Measurements from ENCODE around the gene TMTC1. TPM values are rescaled to one million over a fixed set of nuclear protein-coding genes. Genes with fewer than 3 reads are reported as not detected.

TMTC1 gene
- total RNA-seq, 1 donor from 2014 or later: 1.4 TPM

GRCh38 chr12:29750928-29751220, 32.9 kb downstream of the TMTC1 start:
- Mint-ChIP-seq H3K27me3 (ENCODE audit: unreplicated experiment) (peaks cover 6% of the 10 kb centered on the region), H3K27ac (ENCODE audit: unreplicated experiment) (no peak overlapping the region), H3K4me3 (ENCODE audit: unreplicated experiment) (no peak overlapping the region), H3K4me1 (ENCODE audit: low read depth, unreplicated experiment) (no peaks in the 10 kb centered on the region), H3K9me3 (ENCODE audit: unreplicated experiment) (peaks cover 2% of the 10 kb centered on the region), H3K36me3 (ENCODE audit: unreplicated experiment) (no peaks in the 10 kb centered on the region)
- DNase-seq: no peak
- no peak for TF ChIP-seq CTCF (IDR thresholded peaks at IDR 0.05; ENCODE audit: partially characterized antibody, unreplicated experiment)

GRCh38 chr12:29750131-29750927, 33.4 kb downstream of the TMTC1 start:
- Mint-ChIP-seq H3K27ac (ENCODE audit: unreplicated experiment) (no peak overlapping the region), H3K27me3 (ENCODE audit: unreplicated experiment) (peaks cover 6% of the 10 kb centered on the region), H3K4me3 (ENCODE audit: unreplicated experiment) (no peak overlapping the region), H3K9me3 (ENCODE audit: unreplicated experiment) (peaks cover 2% of the 10 kb centered on the region), H3K4me1 (ENCODE audit: low read depth, unreplicated experiment) (no peaks in the 10 kb centered on the region), H3K36me3 (ENCODE audit: unreplicated experiment) (no peaks in the 10 kb centered on the region)
- no peak for TF ChIP-seq CTCF (IDR thresholded peaks at IDR 0.05; ENCODE audit: partially characterized antibody, unreplicated experiment)
- no peak for DNase-seq

GRCh38 chr12:29744365-29744764, 39.4 kb downstream of the TMTC1 start:
- H3K4me3 Mint-ChIP-seq (ENCODE audit: unreplicated experiment): no peak overlapping the region
- H3K4me1 Mint-ChIP-seq (ENCODE audit: low read depth, unreplicated experiment): peaks cover 16% of the 10 kb centered on the region
- DNase-seq: no peak
- H3K27ac Mint-ChIP-seq (ENCODE audit: unreplicated experiment): no peak overlapping the region
- H3K9me3 Mint-ChIP-seq (ENCODE audit: unreplicated experiment): peaks cover 1% of the 10 kb centered on the region
- H3K27me3 Mint-ChIP-seq (ENCODE audit: unreplicated experiment): peaks cover 5% of the 10 kb centered on the region
- TF ChIP-seq CTCF (IDR thresholded peaks at IDR 0.05; ENCODE audit: partially characterized antibody, unreplicated experiment): no peak
- peaks cover under 1% of the 10 kb centered on the region for H3K36me3 Mint-ChIP-seq (ENCODE audit: unreplicated experiment)

- Mint-ChIP-seq H3K27me3 (ENCODE audit: unreplicated experiment) (peaks cover 3% of the 10 kb centered on the region), H3K9me3 (ENCODE audit: unreplicated experiment) (peaks cover 1% of the 10 kb centered on the region), H3K36me3 (ENCODE audit: unreplicated experiment) (peaks cover 4% of the 10 kb centered on the region), H3K4me3 (ENCODE audit: unreplicated experiment) (no peak overlapping the region), H3K27ac (ENCODE audit: unreplicated experiment) (no peak overlapping the region), H3K4me1 (ENCODE audit: low read depth, unreplicated experiment) (peaks cover 16% of the 10 kb centered on the region)
- no peak for DNase-seq
- TF ChIP-seq CTCF (IDR thresholded peaks at IDR 0.05; ENCODE audit: partially characterized antibody, unreplicated experiment): no peak
Observed at GRCh38 chr12:29743801-29744200, 39.9 kb downstream of the TMTC1 start.

- TF ChIP-seq CTCF (IDR thresholded peaks at IDR 0.05; ENCODE audit: partially characterized antibody, unreplicated experiment): no peak
- H3K27me3 Mint-ChIP-seq (ENCODE audit: unreplicated experiment): peaks cover 3% of the 10 kb centered on the region
- H3K27ac Mint-ChIP-seq (ENCODE audit: unreplicated experiment): no peak overlapping the region
- H3K9me3 Mint-ChIP-seq (ENCODE audit: unreplicated experiment): peaks cover 1% of the 10 kb centered on the region
- peaks cover 4% of the 10 kb centered on the region for H3K36me3 Mint-ChIP-seq (ENCODE audit: unreplicated experiment)
- no peak overlapping the region for H3K4me3 Mint-ChIP-seq (ENCODE audit: unreplicated experiment)
- H3K4me1 Mint-ChIP-seq (ENCODE audit: low read depth, unreplicated experiment): peaks cover 16% of the 10 kb centered on the region
- no peak for DNase-seq
Observed at GRCh38 chr12:29743077-29743476, 40.7 kb downstream of the TMTC1 start.

Data from glutamatergic neuron (in vitro differentiated cells).